ENCODE results near the gene RSPH4A.

- no peak for TF ChIP-seq EZH2phosphoT487 (IDR thresholded peaks at IDR 0.05; ENCODE audit: low read depth)
- no peak for TF ChIP-seq CTCF (IDR thresholded peaks at IDR 0.05; ENCODE audit: low read depth, low read length)
Measured at GRCh38 chr6:116611056-116611455, 5.2 kb upstream of the RSPH4A start.
